GM12872 (cell line): ENCODE results near the gene ZFP69.

Experiments
- CTCF ChIP-seq: IDR thresholded peaks from 3 replicates; pipeline ENCODE4 v1.5.1; 2011; ENCODE audit warnings: low read depth, mild to moderate bottlenecking, low read length, moderate library complexity; ENCODE audit not compliant: insufficient read depth

ZFP69 gene

DNA sequence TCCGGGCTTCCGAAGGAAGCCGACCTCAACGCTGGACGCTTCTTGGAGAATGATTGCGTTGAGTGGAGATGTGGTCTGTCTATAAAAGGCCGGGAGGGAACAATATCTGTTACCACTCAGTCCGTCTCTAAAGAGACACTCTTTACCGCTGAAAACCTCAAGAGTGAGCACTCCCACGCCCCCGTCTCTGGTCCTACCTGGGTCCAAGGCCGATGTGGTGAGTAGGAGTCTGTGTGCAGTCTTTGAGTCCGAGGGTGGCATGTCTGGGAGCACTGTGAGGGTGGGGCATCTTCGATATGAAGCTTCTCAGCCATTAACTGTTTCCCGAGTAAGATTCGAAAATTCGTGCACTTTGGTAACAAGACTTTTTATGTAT is 576 bp downstream of the ZFP69 start:
- no peak for TF ChIP-seq CTCF

DNA sequence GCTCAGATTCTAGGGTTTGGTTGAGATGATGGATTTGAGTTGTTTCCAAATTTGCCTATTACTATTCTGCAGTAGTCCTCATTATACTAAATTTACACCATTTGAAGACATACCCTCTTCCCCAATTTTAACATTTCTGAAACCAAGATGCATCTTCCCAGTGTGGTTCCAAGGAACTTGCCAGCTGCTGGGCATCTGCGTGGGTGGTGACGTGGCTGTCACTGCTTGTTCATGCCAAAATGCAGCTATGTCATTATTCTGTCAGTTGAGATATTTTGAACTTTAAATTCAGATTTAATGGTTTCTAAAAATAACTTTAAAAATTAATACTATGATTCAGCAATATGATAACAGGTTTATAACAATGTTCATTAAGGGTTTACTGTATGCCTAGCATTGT is 1.2 kb downstream of the ZFP69 start:
- TF ChIP-seq CTCF, result no peak

GRCh38 chr1:40479156-40479555 is 2.1 kb downstream of the ZFP69 start:
- no peak for TF ChIP-seq CTCF

GRCh38 chr1:40495315-40495903 is 18.3 kb downstream of the ZFP69 start:
- no peak for TF ChIP-seq CTCF

- TF ChIP-seq CTCF, result no peak
Measured at GRCh38 chr1:40507973-40508372, 30.9 kb downstream of the ZFP69 start.

- TF ChIP-seq CTCF, result no peak
Measured at GRCh38 chr1:40508375-40509341, 31.6 kb downstream of the ZFP69 start, which contains the start of gene EXO5. TSS of gene EXO5 (plus strand) at chr1:40508767. CDS start at chr1:40514545, 5,778 bp downstream.

DNA sequence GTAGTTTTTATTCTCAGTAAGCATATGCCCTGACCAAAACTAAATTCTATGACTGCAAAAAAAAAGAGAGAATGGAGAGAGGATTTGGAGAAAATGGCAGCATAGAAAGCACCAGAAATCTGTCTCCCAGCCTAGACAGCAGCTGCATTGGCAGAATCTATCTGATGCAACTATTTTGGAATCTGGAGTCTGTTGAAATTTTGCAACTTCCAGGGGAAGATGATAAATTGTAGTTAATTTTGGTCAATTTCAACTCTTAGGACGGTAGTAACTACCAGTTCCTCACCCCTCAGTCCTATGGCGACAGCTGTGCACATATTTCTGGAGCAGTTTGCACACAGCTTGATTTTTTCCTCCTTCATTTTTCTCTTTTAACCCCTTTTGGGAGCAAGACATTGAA is 42.4 kb downstream of the ZFP69 start:
- TF ChIP-seq CTCF, result no peak
